HCT116 (cell line): ENCODE results near the gene ARHGEF17. TPM values are rescaled to one million over a fixed set of nuclear protein-coding genes. Genes with fewer than 3 reads are reported as not detected.

Source experiments
- ATAC-seq: fragments of 200-7000 bp; cut with Tn5 transposase; 2 replicates; pipeline ENCODE4 v1.9.1; 2020; ENCODE audit warnings: mild to moderate bottlenecking, moderate library complexity
- BruUV-seq: library from RNA; stranded (reverse); fragments of 400-500 nt; replicated peaks from 2 replicates; lab custom pipeline; 2021; lab: Mats Ljungman, UMichigan
- CTCF ChIA-PET: fragments of 300-600 bp; sonication (Branson Sonifier 250); formaldehyde crosslinking; loops from one replicate; lab custom pipeline; 2021; ENCODE audit warnings: antibody characterized with exemption; lab: Charles Lee
- POLR2A ChIA-PET: fragments of 300-600, 350-600 bp; sonication (Branson Sonifier 250); formaldehyde crosslinking; loops from one replicate; lab custom pipeline; 2021; ENCODE audit warnings: antibody characterized with exemption; lab: Charles Lee
- RAD21 ChIA-PET, 2 experiments: fragments of 300-600 bp; sonication (Branson Sonifier 250); formaldehyde crosslinking; loops; one replicate each; lab custom pipeline; 2023; ENCODE audit warnings: low total read pairs in 2 of 2; ENCODE audit not compliant: uncharacterized antibody in 2 of 2, unreplicated experiment in 2 of 2, low non-redundant PET in 1 of 2; lab: Charles Lee
- DNase-seq: peaks from one replicate; pipeline ENCODE4 v3.0.0-alpha.2; 2010; ENCODE audit warnings: low read depth, low spot score
- H2AFZ ChIP-seq: fragments of 200-600 bp; shearing (Covaris generic), sonication (generic); 2 replicates; pipeline ENCODE4 v1.6.1; 2017; ENCODE audit warnings: low read depth, mixed run types, mixed read lengths, antibody characterized with exemption, low read length; ENCODE audit not compliant: poor library complexity, severe bottlenecking
- H3K27ac ChIP-seq: 2 replicates; pipeline ENCODE4 v1.5.1; 2012; ENCODE audit warnings: low read depth, low read length
- H3K27me3 ChIP-seq: fragments of 200-600 bp; sonication (generic); 2 replicates; pipeline ENCODE4 v1.6.1; 2016; ENCODE audit warnings: mixed run types, low read length, mixed read lengths; ENCODE audit not compliant: insufficient read depth
- H3K36me3 ChIP-seq, 2 experiments: fragments of 200-500 bp in 1 of 2; fragments of 200-600 bp in 1 of 2; sonication (Bioruptor generic) in 1 of 2; sonication (generic) in 1 of 2; 2 replicates each; pipeline versions ENCODE4 v1.5.1 to v1.6.1; 2014 to 2016; ENCODE audit warnings: low read length in 2 of 2, inconsistent platforms in 1 of 2, mixed read lengths in 1 of 2, mixed run types in 1 of 2; ENCODE audit not compliant: insufficient read depth in 2 of 2, control insufficient read depth in 1 of 2
- H3K4me1 ChIP-seq, 2 experiments: fragments of 200-600 bp in 1 of 2; sonication (generic) in 1 of 2; 2 replicates each; pipeline versions ENCODE4 v1.5.1 to v1.6.1; 2012 to 2017; ENCODE audit warnings: low read length in 2 of 2, inconsistent platforms in 1 of 2, mild to moderate bottlenecking in 1 of 2, mixed read lengths in 1 of 2, mixed run types in 1 of 2, moderate library complexity in 1 of 2; ENCODE audit not compliant: insufficient read depth in 2 of 2, control insufficient read depth in 1 of 2
- H3K4me2 ChIP-seq: fragments of 200-600 bp; sonication (generic); 2 replicates; pipeline ENCODE4 v1.6.1; 2017; ENCODE audit warnings: mixed run types, low read length, mixed read lengths
- H3K4me3 ChIP-seq, 2 experiments: fragments of 200-600 bp in 1 of 2; sonication (generic) in 1 of 2; replicated peaks in 1 of 2; 2 replicates each; pipeline ENCODE4 v1.5.1; 2011 to 2016; ENCODE audit warnings: low read length in 2 of 2, control low read depth in 1 of 2, low read depth in 1 of 2, mild to moderate bottlenecking in 1 of 2, mixed read lengths in 1 of 2, mixed run types in 1 of 2
- H3K79me2 ChIP-seq: fragments of 200-600 bp; sonication (generic); 2 replicates; pipeline ENCODE4 v1.6.1; 2017; ENCODE audit warnings: mild to moderate bottlenecking, mixed run types, low read length, moderate library complexity, mixed read lengths; ENCODE audit not compliant: insufficient read depth
- H3K9ac ChIP-seq: fragments of 200-600 bp; sonication (generic); 2 replicates; pipeline ENCODE4 v1.6.1; 2016; ENCODE audit warnings: low read length, mixed read lengths
- H3K9me2 ChIP-seq: fragments of 200-600 bp; sonication (generic), shearing (Covaris generic); 2 replicates; pipeline ENCODE4 v1.6.1; 2017; ENCODE audit warnings: mixed run types, mild to moderate bottlenecking, moderate library complexity; ENCODE audit not compliant: insufficient read depth
- H3K9me3 ChIP-seq, 2 experiments: fragments of 200-500 bp in 1 of 2; fragments of 200-600 bp in 1 of 2; sonication (Bioruptor generic) in 1 of 2; sonication (generic) in 1 of 2; 2 replicates each; pipeline ENCODE4 v1.6.1; 2014 to 2017; ENCODE audit warnings: low read length in 2 of 2, mixed read lengths in 2 of 2, inconsistent platforms in 1 of 2, low read depth in 1 of 2, mild to moderate bottlenecking in 1 of 2, mixed run types in 1 of 2, moderate library complexity in 1 of 2; ENCODE audit not compliant: control insufficient read depth in 1 of 2, insufficient read depth in 1 of 2
- H4K20me1 ChIP-seq: fragments of 200-600 bp; sonication (generic), shearing (Covaris generic); 2 replicates; pipeline ENCODE4 v1.6.1; 2017; ENCODE audit warnings: mixed run types, mild to moderate bottlenecking, moderate library complexity; ENCODE audit not compliant: insufficient read depth
- CEBPB ChIP-seq: IDR thresholded peaks from 2 replicates; pipeline ENCODE4 v1.6.1; 2012; ENCODE audit warnings: low read depth
- EZH2phosphoT487 ChIP-seq: fragments of 200-600 bp; IDR thresholded peaks from 2 replicates; pipeline ENCODE4 v1.6.1; 2018; ENCODE audit warnings: antibody characterized with exemption, borderline replicate concordance
- SIN3A ChIP-seq: IDR thresholded peaks from 2 replicates; pipeline ENCODE4 v1.6.1; 2012; ENCODE audit warnings: low read depth
- TCF7L2 ChIP-seq: IDR thresholded peaks from 2 replicates; pipeline ENCODE4 v1.7.0; 2011; ENCODE audit warnings: borderline replicate concordance, inconsistent platforms; ENCODE audit not compliant: insufficient read depth, insufficient read length; ENCODE audit errors: extremely low read depth
- ZFX ChIP-seq: fragments of 450-650 bp; IDR thresholded peaks from 2 replicates; pipeline ENCODE4 v1.6.1; 2017
- intact Hi-C: fragments of 100-400 bp; cut with micrococcal nuclease; formaldehyde crosslinking; loops from 2 replicates; pipeline ENCODE4 v1.10.0; 2022
- total RNA-seq: library from RNA; stranded (reverse); gene quantifications from one replicate; pipeline ENCODE4 v1.2.1, GENCODE V29; 2021; ENCODE audit not compliant: unreplicated experiment
- TF ChIP-seq, protein P1 (sequence below), 3 experiments: fragments of 200-600 bp in 1 of 3; sonication (generic) in 1 of 3; IDR thresholded peaks in 2 of 3; conservative IDR thresholded peaks in 1 of 3; 2 replicates each; pipeline ENCODE4 v1.5.1; 2012 to 2017; ENCODE audit warnings: low read depth in 2 of 3, low read length in 2 of 3, antibody characterized with exemption in 1 of 3, borderline replicate concordance in 1 of 3, control low read depth in 1 of 3, mild to moderate bottlenecking in 1 of 3, mixed read lengths in 1 of 3, mixed run types in 1 of 3, moderate library complexity in 1 of 3; ENCODE audit not compliant: insufficient read depth in 1 of 3

ARHGEF17 gene
- total RNA-seq, 1 experiment from 2014 or later = 18.2 TPM

DNA sequence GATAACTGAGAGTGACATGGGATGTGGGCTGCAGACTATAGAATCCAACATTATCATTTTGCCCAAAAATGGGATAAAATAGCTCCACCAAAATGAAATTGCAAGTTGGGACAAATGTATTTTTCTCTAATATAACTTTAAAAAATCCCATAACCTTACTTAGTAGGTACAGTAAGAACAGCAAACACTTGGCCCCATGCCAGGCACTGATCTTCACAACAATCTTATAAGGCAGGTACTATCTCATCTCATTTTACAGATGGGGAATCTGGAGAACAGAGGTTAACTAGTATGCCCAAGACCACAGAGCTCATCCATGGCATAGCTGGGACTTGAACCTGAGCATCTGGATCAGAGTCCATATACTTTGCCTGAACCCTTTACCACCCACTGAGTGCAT is 13.5 kb upstream of the ARHGEF17 start:
- Histone ChIP-seq H3K9me2 (no peaks in the 10 kb centered on the region), H3K27me3 (no peaks in the 10 kb centered on the region; the same call in 1 of the 2 replicates), H3K27ac (no peak overlapping the region), H4K20me1 (no peaks in the 10 kb centered on the region), H3K36me3 (no peaks in the 10 kb centered on the region), H3K4me2 (no peak overlapping the region), H3K9ac (no peak overlapping the region), H3K4me1 (peaks cover 0 to 7% of the 10 kb centered on the region in 2 experiments; a peak in 2 of 4 replicates), H3K9me3 (no peaks in the 10 kb centered on the region), H3K4me3 (no peak overlapping the region), H3K79me2 (no peaks in the 10 kb centered on the region), H2AFZ (no peak overlapping the region)
- DNase-seq = no peak
- intact Hi-C loops = loop anchor here (1.0 kb wide), 1 partner anchor 41 kb away; no protein-coding TSS in a partner anchor
- ChIA-PET POLR2A (no interaction called here), CTCF (interaction anchor here (1.2 to 1.7 kb wide), 5 partner anchors 13 to 99 kb away, joined by 3 to 8 read pairs (median 5); no protein-coding TSS in a partner anchor), RAD21 (no interaction called here)
- TF ChIP-seq SIN3A (no peak), CEBPB (no peak), ZFX (no peak), EZH2phosphoT487 (no peak), TCF7L2 (no peak)
- TF ChIP-seq, protein P1, sequence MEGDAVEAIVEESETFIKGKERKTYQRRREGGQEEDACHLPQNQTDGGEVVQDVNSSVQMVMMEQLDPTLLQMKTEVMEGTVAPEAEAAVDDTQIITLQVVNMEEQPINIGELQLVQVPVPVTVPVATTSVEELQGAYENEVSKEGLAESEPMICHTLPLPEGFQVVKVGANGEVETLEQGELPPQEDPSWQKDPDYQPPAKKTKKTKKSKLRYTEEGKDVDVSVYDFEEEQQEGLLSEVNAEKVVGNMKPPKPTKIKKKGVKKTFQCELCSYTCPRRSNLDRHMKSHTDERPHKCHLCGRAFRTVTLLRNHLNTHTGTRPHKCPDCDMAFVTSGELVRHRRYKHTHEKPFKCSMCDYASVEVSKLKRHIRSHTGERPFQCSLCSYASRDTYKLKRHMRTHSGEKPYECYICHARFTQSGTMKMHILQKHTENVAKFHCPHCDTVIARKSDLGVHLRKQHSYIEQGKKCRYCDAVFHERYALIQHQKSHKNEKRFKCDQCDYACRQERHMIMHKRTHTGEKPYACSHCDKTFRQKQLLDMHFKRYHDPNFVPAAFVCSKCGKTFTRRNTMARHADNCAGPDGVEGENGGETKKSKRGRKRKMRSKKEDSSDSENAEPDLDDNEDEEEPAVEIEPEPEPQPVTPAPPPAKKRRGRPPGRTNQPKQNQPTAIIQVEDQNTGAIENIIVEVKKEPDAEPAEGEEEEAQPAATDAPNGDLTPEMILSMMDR (IDR thresholded peaks at IDR 0.05 in 2 of 3, conservative IDR thresholded peaks at IDR 0.05 in 1 of 3; ENCODE audit: borderline replicate concordance in 1 of 3, insufficient read depth in 1 of 3, low read depth in 2 of 3, low read length in 2 of 3) = no peak
- BruUV-seq = no TSS peak
- ATAC-seq = no peak
